ENCODE data around the gene FBXW5.

- TF ChIP-seq EZH2 (IDR thresholded peaks at IDR 0.05), result no peak
- TF ChIP-seq POLR2AphosphoS5 (IDR thresholded peaks at IDR 0.05; ENCODE audit: borderline replicate concordance, low read depth, low read length), result no peak
These were observed 29.4 kb upstream of the FBXW5 start for GRCh38 chr9:136973618-136974617.

Measured in SK-N-MC (cell line).